Neural progenitor cell (in vitro differentiated cells): ENCODE measurements around the gene GREB1L. TPM values are rescaled to one million over a fixed set of nuclear protein-coding genes. Genes with fewer than 3 reads are reported as not detected.
A peak's percentile ranks its signal among the peaks of the same experiment; 100 is the strongest.

Source experiments
- DNase-seq: peaks from one replicate; pipeline ENCODE4 v3.0.0-alpha.2; 2016; ENCODE audit warnings: low spot score
- H2AFZ ChIP-seq: fragments of 200-600 bp; sonication (generic); replicated peaks from 2 replicates; pipeline ENCODE4 v1.6.1; 2016; ENCODE audit warnings: antibody characterized with exemption
- H3F3A ChIP-seq: fragments of 200-600 bp; sonication (generic); 2 replicates; pipeline ENCODE4 v1.6.1; 2016; ENCODE audit warnings: antibody characterized with exemption, low read depth
- H3K27ac ChIP-seq: fragments of 200-600 bp; sonication (generic); 2 replicates; pipeline ENCODE4 v1.5.1; 2016; ENCODE audit warnings: mild to moderate bottlenecking
- H3K27me3 ChIP-seq: fragments of 200-600 bp; sonication (generic); 2 replicates; pipeline ENCODE4 v1.6.1; 2016; ENCODE audit warnings: mild to moderate bottlenecking, moderate library complexity
- H3K36me3 ChIP-seq: fragments of 200-600 bp; sonication (generic); 2 replicates; pipeline ENCODE4 v1.5.1; 2016
- H3K4me1 ChIP-seq: fragments of 200-600 bp; sonication (generic); 2 replicates; pipeline ENCODE4 v1.6.1; 2016; ENCODE audit warnings: mixed run types
- H3K4me2 ChIP-seq: fragments of 200-600 bp; sonication (generic); 2 replicates; pipeline ENCODE4 v1.6.1; 2016
- H3K4me3 ChIP-seq: fragments of 200-600 bp; sonication (generic); 2 replicates; pipeline ENCODE4 v1.5.1; 2016
- H3K79me2 ChIP-seq: fragments of 200-600 bp; sonication (generic); 2 replicates; pipeline ENCODE4 v1.6.1; 2016; ENCODE audit warnings: low read depth
- H3K9ac ChIP-seq: fragments of 200-600 bp; sonication (generic); 2 replicates; pipeline ENCODE4 v1.6.1; 2016
- H3K9me3 ChIP-seq: fragments of 200-600 bp; sonication (generic); 2 replicates; pipeline ENCODE4 v1.5.1; 2016; ENCODE audit warnings: low read depth
- H4K20me1 ChIP-seq: fragments of 200-600 bp; sonication (generic); 2 replicates; pipeline ENCODE4 v1.6.1; 2016; ENCODE audit warnings: low read depth
- H3K27ac Mint-ChIP-seq: 3 replicates; pipeline ENCODE4 v1.8.0; 2021; ENCODE audit warnings: mixed read lengths
- H3K27me3 Mint-ChIP-seq: 2 replicates; pipeline ENCODE4 v1.8.0; 2022; ENCODE audit warnings: low read depth, mild to moderate bottlenecking, inconsistent platforms, moderate library complexity, mixed read lengths; ENCODE audit not compliant: insufficient read depth
- H3K36me3 Mint-ChIP-seq: 3 replicates; pipeline ENCODE4 v1.8.0; 2021; ENCODE audit warnings: mixed read lengths
- H3K4me1 Mint-ChIP-seq: 3 replicates; pipeline ENCODE4 v1.8.0; 2021; ENCODE audit warnings: mixed read lengths
- H3K4me3 Mint-ChIP-seq: 3 replicates; pipeline ENCODE4 v1.8.0; 2021; ENCODE audit warnings: mild to moderate bottlenecking, moderate library complexity, mixed read lengths
- H3K9me3 Mint-ChIP-seq: 3 replicates; pipeline ENCODE4 v1.8.0; 2020; ENCODE audit warnings: mixed read lengths
- CTCF ChIP-seq: fragments of 200-600 bp; sonication (generic); IDR thresholded peaks from 2 replicates; pipeline ENCODE4 v1.5.1; 2017; ENCODE audit warnings: antibody characterized with exemption, mild to moderate bottlenecking
- EZH2 ChIP-seq: fragments of 200-600 bp; sonication (generic); IDR thresholded peaks from 2 replicates; pipeline ENCODE4 v1.6.1; 2017; ENCODE audit warnings: antibody characterized with exemption, mild to moderate bottlenecking, moderate library complexity
- EZH2phosphoT487 ChIP-seq: fragments of 200-600 bp; sonication (generic); IDR thresholded peaks from 2 replicates; pipeline ENCODE4 v1.6.1; 2017; ENCODE audit warnings: antibody characterized with exemption
- total RNA-seq: library from RNA; depleted of rRNA; stranded (reverse); fragments of >200 nt; gene quantifications from 2 replicates; pipeline ENCODE4 v1.2.3, GENCODE V29; 2015; ENCODE audit warnings: low replicate concordance

GREB1L gene
- total RNA-seq, 1 donor from 2014 or later: 278 TPM

GRCh38 chr18:21298351-21298750, 56.3 kb downstream of the GREB1L start:
- Histone ChIP-seq H3K9ac (no peak overlapping the region), H3K27ac (peak overlapping the region; percentile 24), H3K4me1 (peaks cover 76% of the 10 kb centered on the region), H3K27me3 (no peaks in the 10 kb centered on the region), H3K36me3 (peaks cover 6% of the 10 kb centered on the region), H4K20me1 (peaks cover 100% of the 10 kb centered on the region), H2AFZ (no peak overlapping the region), H3K4me3 (no peak overlapping the region), H3K9me3 (no peaks in the 10 kb centered on the region), H3F3A (peaks cover 71% of the 10 kb centered on the region), H3K4me2 (no peak overlapping the region), H3K79me2 (peaks cover 100% of the 10 kb centered on the region)
- peaks cover 17% of the 10 kb centered on the region for H3K36me3 Mint-ChIP-seq
- H3K9me3 Mint-ChIP-seq: no peaks in the 10 kb centered on the region
- no peak for TF ChIP-seq EZH2phosphoT487
- no peak for TF ChIP-seq CTCF
- TF ChIP-seq EZH2: no peak
- no peak overlapping the region for H3K4me3 Mint-ChIP-seq
- no peak for DNase-seq
- H3K4me1 Mint-ChIP-seq: peaks cover 45% of the 10 kb centered on the region
- no peaks in the 10 kb centered on the region for H3K27me3 Mint-ChIP-seq
- H3K27ac Mint-ChIP-seq: no peak overlapping the region

GRCh38 chr18:21300035-21300907, 58.2 kb downstream of the GREB1L start:
- H3F3A ChIP-seq: peaks cover 53% of the 10 kb centered on the region
- DNase-seq: no peak
- H3K4me2 ChIP-seq: peak overlapping the region; percentile 62
- no peaks in the 10 kb centered on the region for H3K27me3 ChIP-seq
- peaks cover 6% of the 10 kb centered on the region for H3K36me3 ChIP-seq
- H3K27ac ChIP-seq: peak overlapping the region; percentile 59
- Mint-ChIP-seq H3K36me3 (peaks cover 20% of the 10 kb centered on the region), H3K4me1 (peaks cover 43% of the 10 kb centered on the region), H3K9me3 (no peaks in the 10 kb centered on the region), H3K27me3 (peaks cover 1% of the 10 kb centered on the region), H3K27ac (no peak overlapping the region), H3K4me3 (no peak overlapping the region)
- peaks cover 78% of the 10 kb centered on the region for H3K4me1 ChIP-seq
- peak overlapping the region; percentile 5 for H3K4me3 ChIP-seq
- H3K79me2 ChIP-seq: peaks cover 100% of the 10 kb centered on the region
- TF ChIP-seq EZH2 (no peak), EZH2phosphoT487 (no peak), CTCF (no peak)
- no peak overlapping the region for H2AFZ ChIP-seq
- no peaks in the 10 kb centered on the region for H3K9me3 ChIP-seq
- H3K9ac ChIP-seq: no peak overlapping the region
- peaks cover 100% of the 10 kb centered on the region for H4K20me1 ChIP-seq

GRCh38 chr18:21300908-21301200, 58.8 kb downstream of the GREB1L start:
- no peak for TF ChIP-seq EZH2
- TF ChIP-seq CTCF: no peak
- no peak for TF ChIP-seq EZH2phosphoT487
- Histone ChIP-seq H4K20me1 (peaks cover 100% of the 10 kb centered on the region), H3K27ac (peak overlapping the region; percentile 59), H3K36me3 (peaks cover 4% of the 10 kb centered on the region), H3K9me3 (no peaks in the 10 kb centered on the region), H3F3A (peaks cover 53% of the 10 kb centered on the region), H2AFZ (no peak overlapping the region), H3K9ac (no peak overlapping the region), H3K4me3 (peak overlapping the region; percentile 5), H3K4me2 (peak overlapping the region; percentile 62), H3K4me1 (peaks cover 78% of the 10 kb centered on the region), H3K79me2 (peaks cover 100% of the 10 kb centered on the region), H3K27me3 (no peaks in the 10 kb centered on the region)
- H3K27ac Mint-ChIP-seq: no peak overlapping the region
- peaks cover 23% of the 10 kb centered on the region for H3K36me3 Mint-ChIP-seq
- H3K4me3 Mint-ChIP-seq: no peak overlapping the region
- H3K9me3 Mint-ChIP-seq: no peaks in the 10 kb centered on the region
- peaks cover 2% of the 10 kb centered on the region for H3K27me3 Mint-ChIP-seq
- DNase-seq: no peak
- H3K4me1 Mint-ChIP-seq: peaks cover 43% of the 10 kb centered on the region
